Measurements from ENCODE around the gene SRRM2.

Gene SRRM2

DNA sequence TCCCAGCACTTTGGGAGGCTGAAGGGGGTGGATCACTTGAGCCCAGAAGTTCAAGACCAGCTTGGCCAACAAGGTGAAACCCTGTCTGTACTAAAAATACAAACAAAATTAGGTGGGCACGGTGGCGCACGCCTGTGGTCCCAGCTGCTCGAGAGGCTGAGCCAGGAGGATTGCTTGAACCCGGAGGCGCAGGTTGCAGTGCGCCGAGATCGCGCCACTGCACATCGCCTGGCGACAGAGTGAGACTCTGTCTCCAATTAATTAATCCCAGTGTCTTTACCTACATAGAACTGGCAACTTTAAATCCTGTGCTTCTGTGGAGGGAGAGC is 26.2 kb downstream of the SRRM2 start:
- no peak for DNase-seq

DNA sequence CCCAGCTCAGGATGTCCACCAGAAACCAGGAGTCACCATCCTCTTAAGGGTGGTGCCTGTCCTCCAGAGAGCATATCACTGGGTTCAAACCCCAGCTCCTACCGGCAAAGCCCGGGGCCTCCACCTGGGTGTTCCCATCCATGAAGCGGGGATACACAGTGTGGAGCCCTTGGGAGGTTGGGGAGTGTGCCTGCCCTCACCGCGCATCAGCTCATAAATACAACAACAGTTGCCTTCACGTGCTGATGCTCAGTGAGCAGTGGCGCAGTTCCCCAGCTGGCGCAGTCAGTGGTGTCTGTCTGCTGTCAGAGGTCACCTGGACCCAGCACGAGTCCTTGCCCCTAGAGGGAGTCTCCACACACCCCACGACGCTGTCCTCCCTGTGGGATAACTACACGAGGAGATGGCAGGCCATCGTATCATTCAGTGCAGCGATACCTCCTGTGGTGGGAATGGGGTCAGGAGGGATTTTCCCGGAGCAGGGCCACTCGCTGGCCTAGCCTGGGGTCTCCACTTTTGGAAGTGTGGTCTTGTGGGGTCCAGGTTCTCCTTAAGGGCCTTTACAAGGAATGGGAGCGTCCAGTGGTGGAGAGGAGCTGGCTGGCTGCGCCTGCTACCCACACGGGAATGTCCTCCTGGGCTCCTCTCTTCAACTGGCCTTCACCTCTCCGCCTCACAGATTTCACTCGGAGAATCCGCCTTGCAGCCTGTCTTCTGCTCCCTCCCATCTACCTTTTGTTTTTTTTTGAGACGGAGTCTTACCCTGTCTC is 26.9 kb downstream of the SRRM2 start:
- no peak for DNase-seq

DNA sequence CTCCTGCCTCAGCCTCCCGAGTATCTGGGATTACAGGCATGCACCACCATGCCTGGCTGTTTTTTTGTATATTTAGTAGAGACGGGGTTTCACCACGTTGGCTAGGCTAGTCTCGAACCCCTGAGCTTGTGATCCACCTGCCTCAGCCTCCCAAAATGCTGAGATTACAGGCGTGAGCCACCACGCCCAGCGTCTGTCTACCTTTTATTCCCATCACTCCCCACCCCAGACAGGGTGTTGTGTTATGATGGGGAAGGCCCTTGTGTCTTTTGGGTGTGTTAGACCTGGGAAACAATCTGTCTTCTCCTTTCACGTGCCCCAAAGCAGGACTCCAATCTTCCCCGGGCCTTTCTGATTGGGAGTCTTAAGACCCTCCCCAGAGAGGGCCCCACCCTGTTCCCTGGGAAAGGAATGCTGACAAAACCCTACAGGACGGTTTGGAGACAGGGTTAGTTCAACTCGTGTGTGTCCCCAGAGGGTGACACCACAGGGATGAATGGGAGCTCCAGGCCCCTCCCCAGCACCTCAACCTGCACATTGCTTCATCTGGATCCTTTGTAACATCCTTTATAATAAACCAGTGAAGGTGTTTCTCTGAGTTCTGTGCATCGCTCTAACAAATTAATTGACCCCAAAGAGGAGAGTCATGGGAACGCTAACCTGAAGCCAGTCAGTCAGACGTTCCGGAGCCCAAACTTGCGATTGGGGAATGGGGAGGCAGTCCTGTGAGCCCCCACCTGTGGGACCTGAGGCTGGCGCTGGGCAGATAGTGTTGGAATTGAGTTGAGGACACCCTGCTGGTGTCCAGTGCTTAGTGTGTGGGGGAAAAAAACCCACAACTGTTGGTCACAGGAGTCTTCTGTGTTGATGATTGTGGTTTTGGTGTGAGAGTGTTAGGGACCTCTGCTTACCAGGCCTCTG is 27.8 kb downstream of the SRRM2 start:
- DNase-seq, result no peak

DNA sequence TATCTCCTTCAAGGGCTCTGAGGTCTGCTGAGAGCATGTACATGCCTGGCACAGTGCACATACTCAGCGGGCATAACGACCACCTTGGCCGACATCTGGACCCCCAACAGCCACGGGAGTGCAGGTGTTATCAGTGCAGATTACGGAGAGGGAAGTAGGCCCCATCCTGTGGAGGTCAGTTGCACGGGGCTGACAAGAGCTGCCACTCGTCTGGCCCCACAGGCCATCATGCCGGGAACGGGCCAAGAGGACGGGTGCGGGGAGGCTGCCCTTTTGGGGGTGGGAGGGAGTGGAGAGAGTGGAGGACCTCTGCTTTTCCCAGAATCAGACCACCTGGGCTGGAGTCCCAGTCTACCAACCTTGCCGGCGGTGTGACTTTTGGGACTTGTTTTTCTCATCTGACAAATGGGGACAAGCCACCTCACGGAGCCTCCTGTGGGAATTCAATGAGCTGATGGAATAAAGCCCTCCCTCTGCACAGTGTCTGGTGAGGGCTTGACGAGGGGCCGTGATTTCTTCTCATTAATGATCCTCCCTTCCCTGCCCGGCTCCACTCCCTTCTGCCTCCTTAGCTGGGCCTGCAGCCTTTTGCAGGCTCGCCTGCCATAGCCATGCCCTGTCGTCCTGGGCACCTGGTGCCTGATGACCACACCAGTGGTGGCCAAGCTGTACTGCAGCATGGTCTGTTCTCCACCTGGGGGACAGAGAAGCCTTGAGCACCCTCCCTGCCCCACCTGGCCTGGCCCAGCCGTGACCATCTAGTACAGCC is 30.3 kb downstream of the SRRM2 start:
- no peak for DNase-seq

DNA sequence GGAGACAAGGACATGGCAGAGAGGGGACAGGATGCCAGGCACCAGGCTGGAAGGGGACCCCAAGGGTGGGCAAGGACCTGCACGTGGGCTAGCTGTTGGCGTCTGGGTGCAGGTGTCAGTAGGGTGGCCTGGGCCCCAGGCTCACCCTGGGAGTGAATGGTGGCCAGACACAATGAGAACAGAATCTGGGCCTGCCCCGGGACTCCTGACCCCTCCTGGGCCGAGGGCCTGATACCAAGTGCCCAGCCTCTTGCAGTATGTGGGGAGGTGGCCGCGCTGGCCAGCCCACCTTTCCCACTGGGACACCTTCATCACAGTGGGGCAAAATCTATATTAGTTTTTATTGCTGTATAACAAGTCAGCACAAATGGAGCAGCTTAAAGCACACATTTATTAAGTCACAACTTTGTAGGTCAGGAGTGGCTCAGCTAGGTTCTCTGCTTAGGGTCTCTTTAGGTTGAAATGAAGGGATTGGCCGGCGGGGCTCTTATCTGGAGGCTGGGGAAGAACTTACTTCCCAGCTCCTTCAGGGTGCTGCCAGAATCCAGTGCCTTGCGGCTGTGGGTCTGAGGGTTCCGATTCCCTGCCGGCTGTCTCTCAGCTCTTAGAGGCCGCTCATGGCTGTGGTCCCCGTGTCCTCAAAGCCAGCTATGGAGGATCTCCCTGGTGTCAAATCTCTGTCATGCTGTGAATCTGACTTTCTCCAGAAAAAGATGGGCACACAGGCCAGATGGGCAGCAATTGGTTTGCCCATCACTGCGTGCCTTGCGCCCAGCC is 31.3 kb downstream of the SRRM2 start:
- DNase-seq, result no peak

DNA sequence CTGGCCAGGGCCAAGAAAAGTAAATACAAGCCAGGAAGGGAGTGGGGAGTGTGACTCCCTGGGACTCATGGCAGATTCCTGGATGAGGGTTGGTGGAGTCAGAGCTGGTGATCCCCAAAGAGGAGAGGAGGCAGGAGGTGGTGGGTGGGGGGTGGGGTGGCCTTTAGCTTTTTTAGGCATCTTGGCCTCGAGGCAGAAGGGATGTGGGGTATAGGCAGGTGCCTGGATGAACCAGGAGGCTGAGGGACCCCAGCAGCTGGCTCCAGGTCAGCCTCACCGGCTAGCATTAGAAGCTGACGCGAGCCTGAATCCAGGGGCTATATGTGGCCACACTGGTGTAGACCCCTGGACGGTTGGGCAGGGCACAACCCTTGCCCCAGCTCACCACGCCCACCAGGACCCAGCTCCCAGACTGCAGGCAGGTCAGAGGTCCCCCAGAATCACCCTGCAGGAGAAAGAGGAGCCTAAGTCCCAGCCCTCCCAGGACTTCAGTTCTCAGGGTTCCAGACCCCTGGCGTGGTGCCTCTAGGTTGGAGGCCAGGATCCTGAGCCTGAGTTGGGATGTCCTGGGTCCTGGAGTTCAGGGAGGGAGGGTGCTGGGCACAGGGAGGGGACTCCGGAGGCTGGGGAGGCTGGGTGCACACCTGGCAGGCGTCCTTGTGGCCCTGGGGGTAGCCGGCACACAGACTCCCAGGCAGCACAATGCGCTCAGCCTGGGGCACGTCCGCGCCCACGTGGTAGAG is 32.1 kb downstream of the SRRM2 start:
- DNase-seq, result no peak

DNA sequence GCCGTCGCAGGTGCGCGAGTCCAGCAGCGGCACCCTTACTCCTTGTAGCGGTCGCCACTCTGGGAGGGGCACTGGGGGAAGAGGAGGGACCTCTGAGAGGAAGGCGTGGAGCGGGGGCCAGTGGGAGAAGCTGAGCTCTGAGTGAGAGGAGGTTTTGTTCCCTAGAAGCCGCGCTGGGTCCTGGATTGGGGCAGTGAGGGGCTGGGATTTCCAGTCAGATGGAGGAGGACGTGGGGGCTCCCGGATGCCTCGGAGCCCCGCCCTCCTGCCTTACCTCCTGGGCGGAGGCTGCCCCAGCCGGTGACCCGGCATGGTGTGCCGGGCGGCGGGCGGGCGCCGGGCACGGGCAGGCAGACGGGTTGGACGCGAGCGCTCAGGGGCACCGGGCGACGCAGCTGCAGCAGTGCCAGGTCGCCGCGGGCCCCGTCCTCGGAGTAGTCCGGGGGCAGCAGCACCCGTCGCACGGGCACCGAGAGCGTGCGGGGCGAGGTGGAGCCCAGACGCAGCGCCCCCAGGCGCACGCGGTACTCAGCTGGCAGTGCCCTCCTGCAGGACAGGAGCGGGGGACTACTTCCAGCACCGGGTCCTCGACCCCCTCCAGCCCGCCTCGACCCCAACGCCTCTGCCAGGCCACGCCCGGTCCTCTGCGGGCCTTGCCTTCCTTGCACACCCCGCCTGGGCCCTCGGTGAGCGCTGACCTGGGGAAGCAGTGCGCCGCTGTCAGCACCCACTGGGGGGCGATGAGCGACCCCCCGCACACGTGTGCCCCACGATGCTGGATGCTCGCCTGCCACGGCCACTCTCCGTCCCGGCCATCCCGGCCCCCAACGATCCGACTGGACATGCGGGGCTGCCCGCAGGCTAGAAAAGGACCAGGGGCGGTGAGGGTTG is 32.9 kb downstream of the SRRM2 start:
- no peak for DNase-seq

DNA sequence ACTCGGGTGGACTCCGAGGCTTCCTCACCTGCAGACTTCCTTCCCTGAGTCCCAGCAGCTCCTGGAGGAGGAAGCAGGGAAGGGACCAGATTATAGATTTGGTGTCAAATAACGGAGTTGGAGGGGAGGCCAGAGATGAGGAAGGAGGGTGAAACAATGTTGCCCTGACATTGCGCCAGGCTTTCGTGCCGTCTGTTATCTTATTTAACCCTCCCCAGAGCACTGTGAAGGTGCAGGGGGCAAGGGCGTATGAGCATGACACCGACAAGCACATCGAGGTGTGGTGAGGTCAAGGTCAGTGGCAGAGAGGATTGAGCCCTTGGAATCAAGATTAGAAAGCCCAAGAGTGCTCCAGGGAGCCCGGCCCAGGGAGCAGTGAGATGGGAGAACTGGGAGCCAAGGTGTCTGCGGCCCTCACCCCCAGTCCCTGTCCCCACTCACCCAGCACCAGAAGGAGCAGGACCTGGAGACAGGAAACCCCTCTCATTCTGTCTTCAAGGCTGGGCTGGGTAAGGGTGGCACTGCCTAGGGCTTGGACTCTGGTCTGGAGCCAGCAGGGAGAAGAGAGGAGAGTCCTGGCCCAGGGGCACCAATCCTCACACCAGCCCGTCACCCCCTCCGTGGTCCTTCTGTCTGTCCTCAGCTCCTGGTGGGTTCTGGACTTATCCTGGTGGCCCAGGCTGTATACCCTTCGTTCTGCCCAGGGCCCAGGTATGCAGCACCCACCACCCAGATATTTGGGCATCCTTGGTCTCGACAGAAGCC is 33.8 kb downstream of the SRRM2 start:
- DNase-seq, result no peak

DNA sequence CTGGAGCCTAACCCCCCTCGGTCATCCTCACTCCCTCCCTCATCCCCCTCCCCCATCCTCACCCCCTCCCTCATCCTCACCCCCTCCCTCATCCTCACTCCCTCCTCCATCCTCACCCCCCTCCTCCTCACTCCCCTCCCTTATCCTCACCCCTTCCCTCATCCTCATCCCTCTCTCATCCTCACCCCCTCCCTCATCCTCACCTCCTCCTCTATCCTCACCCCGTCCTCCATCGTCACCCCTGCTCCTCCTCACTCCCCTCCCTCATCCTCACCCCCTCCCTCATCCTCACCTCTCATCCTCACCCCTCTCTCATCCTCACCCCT is 34.4 kb downstream of the SRRM2 start:
- no peak for DNase-seq

DNA sequence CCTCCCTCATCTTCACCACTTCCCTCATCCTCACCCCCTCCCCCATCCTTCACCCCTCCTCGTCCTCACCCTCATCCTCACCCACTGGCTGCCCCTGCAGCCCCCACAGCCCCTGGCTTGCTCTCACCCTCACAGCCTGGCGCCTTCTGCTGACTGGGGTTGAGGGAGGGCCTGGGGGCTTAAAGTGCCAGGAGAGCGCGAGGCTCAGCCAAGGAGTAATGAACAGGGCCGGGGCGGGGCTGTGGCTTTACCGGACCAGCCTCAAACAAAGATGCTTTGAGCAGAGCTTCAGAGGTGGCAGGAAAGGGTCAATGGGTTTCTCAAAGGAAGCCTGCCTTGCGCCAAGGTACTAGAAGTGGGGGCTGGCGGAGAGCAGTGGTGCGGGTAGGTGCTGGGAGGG is 35.0 kb downstream of the SRRM2 start, which contains the start of gene PRSS33:
TSS of gene PRSS33 (minus strand) at position 155 of the 400 bp plus-strand sequence. CDS start 1,013 bp downstream, outside the sequence.
- DNase-seq, result no peak

DNA sequence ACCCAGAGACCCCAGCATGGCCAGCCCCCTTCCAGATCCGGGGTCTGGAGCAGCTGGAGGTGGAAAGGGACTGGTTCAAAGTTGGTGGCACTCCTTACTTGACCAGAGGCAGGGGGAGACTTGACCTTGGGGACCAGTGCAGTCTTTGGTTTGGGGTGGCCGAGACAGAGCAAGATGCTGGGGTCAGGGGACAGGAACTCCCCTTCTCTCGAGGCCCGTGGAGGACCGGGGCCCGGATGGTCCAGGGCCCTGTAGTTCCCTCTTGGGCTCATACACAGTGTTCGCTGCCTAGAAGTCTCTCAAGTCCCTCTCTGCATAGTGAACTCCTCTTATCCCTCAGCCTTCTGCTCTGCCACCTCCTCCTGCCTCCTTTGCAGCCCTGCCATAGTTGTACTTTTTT is 35.5 kb downstream of the SRRM2 start:
- no peak for DNase-seq

DNA sequence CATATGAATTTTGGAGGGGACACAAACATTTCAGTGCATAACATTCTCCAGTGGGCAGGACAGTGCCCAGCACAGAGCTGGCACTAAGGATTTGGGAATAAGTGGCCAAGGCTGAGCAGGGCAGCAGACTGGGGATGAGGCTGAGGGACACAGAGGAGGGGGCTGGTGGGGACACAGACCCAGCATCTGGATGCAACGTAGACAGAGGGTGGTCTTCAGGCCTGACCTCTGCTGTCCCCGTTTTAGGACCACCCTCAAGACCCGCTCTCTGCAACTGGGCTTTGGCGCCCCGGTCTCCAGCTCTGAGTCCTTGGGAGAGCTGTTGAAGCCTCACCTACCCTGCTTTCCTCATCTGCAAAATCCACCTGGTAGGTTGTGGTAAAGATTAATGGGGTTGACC is 38.2 kb downstream of the SRRM2 start:
- no peak for DNase-seq

DNA sequence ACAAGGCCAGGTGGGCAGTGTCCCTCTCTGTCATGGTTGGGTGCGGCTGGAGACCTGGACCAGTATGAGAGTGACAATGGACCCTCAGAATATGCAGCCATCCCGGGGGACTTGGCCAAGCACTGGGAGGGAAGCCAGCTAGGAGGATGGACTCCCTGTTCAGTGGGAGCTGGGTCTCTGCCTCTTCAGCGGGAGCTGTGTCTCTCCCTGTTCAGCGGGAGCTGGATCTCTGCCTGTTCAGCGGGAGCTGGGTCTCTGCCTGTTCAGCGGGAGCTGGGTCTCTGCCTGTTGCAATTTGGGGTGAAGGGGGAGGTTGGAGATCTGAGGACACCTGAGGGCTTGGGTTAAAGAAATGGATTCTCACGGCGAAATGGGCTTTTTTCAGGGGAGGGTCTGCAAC is 38.7 kb downstream of the SRRM2 start:
- DNase-seq, result no peak

DNA sequence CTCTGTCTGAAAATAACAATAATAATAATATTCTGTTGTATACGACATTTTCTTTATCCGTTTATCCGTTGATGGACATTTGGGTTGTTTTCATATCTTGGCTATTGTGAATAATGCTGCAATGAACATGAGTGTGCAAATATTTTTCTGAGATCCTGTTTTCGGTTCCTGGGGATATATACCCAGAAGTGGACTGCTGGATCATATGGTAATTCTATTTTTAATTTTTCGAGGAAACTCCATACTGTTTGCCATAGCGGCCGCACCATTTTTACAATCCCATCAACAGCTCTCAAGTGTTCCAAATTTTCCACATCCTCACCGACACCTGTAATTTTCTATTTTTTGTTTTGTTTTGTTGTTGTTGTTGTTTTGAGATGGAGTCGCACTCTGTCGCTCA is 40.5 kb downstream of the SRRM2 start:
- no peak for DNase-seq

DNA sequence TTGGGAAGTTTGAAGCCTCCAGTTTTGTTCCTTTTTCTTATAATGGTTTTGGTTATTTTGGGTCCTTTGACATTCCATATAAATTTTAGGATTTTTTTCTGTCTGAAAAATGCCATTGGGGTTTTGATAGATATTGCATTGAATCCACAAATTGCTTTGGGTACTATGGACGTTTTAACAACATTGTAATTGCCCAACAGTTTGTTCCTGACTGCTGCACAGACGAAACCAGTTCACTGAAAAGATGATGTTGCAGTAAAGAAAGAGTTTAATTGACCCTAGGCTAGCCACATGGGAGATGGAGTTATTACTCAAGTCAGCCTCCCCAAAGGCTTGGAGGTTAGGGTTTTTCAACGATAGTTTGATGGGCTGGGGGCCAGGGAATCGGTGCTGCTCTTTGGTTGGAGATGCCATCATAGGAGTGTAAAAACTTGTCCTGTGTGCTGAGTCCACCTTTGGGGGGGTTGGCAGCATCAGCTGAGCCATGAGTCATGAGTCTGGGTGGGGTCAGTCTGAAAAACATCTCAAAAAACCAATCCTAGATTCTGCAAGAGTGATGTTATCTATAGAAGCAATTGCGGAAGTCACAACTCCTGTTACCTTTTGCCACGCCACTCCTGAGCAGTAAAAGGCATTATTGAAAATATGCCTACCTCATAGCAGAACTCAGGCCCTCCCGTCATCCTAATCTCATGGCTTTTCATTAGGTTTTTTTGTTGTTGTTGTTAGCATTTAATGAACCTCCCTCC is 43.1 kb downstream of the SRRM2 start:
- DNase-seq, result no peak

DNA sequence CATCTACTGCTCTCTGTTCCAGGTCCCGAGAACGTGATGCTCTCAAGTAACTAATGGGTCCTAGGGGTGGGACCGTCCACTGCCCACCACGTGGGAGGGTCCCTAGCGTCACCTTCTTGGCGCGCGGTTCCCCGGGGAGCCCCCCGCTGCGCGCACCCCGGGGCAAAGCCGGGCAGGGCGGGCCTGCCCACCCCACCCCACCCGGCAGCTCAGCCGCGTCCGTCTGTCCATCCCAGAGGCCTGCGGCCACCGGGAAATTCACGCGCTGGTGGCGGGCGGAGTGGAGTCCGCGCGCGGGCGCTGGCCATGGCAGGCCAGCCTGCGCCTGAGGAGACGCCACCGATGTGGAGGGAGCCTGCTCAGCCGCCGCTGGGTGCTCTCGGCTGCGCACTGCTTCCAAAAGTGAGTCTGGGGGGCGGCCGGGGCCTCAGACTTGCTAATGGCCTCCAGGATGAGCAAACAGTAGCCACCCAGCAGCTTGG is 46.3 kb downstream of the SRRM2 start:
- DNase-seq, result no peak

DNA sequence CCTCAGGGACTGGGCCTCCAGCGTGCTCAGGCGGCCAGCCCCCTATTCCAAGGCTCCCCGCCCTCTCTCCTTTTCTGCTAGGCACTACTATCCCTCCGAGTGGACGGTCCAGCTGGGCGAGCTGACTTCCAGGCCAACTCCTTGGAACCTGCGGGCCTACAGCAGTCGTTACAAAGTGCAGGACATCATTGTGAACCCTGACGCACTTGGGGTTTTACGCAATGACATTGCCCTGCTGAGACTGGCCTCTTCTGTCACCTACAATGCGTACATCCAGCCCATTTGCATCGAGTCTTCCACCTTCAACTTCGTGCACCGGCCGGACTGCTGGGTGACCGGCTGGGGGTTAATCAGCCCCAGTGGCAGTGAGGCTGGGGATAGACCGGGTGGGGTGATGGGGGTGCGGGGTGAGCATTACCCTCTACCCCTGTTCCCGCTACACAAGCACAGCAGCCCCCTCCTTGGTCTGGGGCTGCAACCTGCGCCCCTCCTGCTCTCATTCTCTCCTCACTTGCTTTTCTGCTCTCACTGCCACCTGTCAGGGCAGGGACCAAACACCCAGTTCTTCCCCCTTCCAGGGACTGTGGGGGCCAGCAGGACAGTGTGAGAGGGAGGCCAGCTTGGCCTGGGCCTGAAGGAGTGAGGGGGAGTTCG is 46.9 kb downstream of the SRRM2 start:
- DNase-seq, result no peak

DNA sequence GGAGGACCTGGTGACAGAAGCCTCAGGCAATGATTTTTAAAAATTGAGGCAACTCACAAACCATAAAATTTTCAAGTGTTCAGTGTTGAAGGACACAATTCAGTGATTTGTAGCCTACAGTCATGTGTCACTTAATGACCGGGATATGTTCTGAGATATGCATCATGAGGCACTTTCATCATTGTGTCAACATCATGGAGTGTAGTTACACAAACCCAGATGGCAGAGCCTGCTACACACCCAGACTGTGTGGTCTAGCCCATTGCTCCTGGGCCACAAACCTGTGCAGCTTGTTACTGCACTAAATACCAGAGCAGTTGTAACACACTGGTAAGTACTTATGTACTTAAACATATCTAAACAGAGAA is 47.4 kb downstream of the SRRM2 start:
- DNase-seq, result no peak
